ENCODE data around the gene ASTL. TPM values are rescaled to one million over a fixed set of nuclear protein-coding genes. Genes with fewer than 3 reads are reported as not detected.

ASTL gene
- total and polyA plus RNA-seq, 2 donors (not counting 3 experiments of a cell fraction or from before 2014, with no cell fraction given) = not detected

GRCh38 chr2:96139181-96139758, 968 bp upstream of the ASTL start:
- Histone ChIP-seq H3K4me3 (replicated peaks in 1 of 3; ENCODE audit: insufficient read depth in 1 of 3, low read depth in 1 of 3, low read length in 3 of 3) (no peak overlapping the region), H3K9me1 (replicated peaks; ENCODE audit: control insufficient read depth, extremely low read depth, insufficient read depth, low read length) (no peaks in the 10 kb centered on the region), H2AFZ (ENCODE audit: low read depth, low read length) (no peak overlapping the region), H4K20me1 (replicated peaks; ENCODE audit: control insufficient read depth, extremely low read depth, insufficient read depth, low read length) (no peaks in the 10 kb centered on the region), H3K79me2 (ENCODE audit: control insufficient read depth, insufficient read depth, low read length) (no peaks in the 10 kb centered on the region), H3K27ac (ENCODE audit: insufficient read depth, low read depth, low read length) (no peak overlapping the region), H3K4me2 (ENCODE audit: insufficient read depth, low read length) (no peak overlapping the region), H3K27me3 (ENCODE audit: control insufficient read depth in 2 of 2, insufficient read depth in 2 of 2, low read length in 2 of 2) (peaks cover 0 to 3% of the 10 kb centered on the region in 2 experiments), H3K36me3 (ENCODE audit: control insufficient read depth in 2 of 2, extremely low read depth in 1 of 2, insufficient read depth in 2 of 2, low read length in 2 of 2) (no peaks in the 10 kb centered on the region), H3K9ac (replicated peaks; ENCODE audit: extremely low read depth, insufficient read depth, low read length) (no peak overlapping the region), H3K9me3 (replicated peaks; ENCODE audit: control insufficient read depth, insufficient read depth, low read length) (no peaks in the 10 kb centered on the region), H3K4me1 (ENCODE audit: control insufficient read depth, extremely low read depth, insufficient read depth, low read length) (no peaks in the 10 kb centered on the region)
- dilution Hi-C loops (cut with MboI; ENCODE audit: extremely low pct_ligation_motif_present, low sequenced_read_pairs) (no loop called here), intact Hi-C loops (cut with micrococcal nuclease) (loop anchor here (2.0 kb wide), 1 partner anchor 370 kb away; no protein-coding TSS in a partner anchor)
- CTCF ChIA-PET = interaction anchor here (0.6 to 6.0 kb wide), 15 partner anchors 8 to 371 kb away, joined by 3 to 208 read pairs (median 4); partner anchors contain the start of genes CIAO1, ITPRIPL1 and TMEM127
- POLR2A ChIA-PET = no interaction called here
- TF ChIP-seq JUN (IDR thresholded peaks at IDR 0.05; ENCODE audit: borderline replicate concordance, insufficient read depth, insufficient read length, low read depth) (no peak), MYC (IDR thresholded peaks at IDR 0.05; ENCODE audit: low read depth, low read length) (no peak), POLR2A (IDR thresholded peaks at IDR 0.05; ENCODE audit: low read depth, low read length) (no peak), GATA2 (IDR thresholded peaks at IDR 0.05; ENCODE audit: insufficient read depth, insufficient read length, low read depth, low read length) (no peak), EZH2 (IDR thresholded peaks at IDR 0.05; ENCODE audit: borderline replicate concordance, low read depth, low read length, severe bottlenecking) (no peak), CTCF (IDR thresholded peaks at IDR 0.05; ENCODE audit: extremely low read depth in 1 of 2, insufficient read depth in 1 of 2, low read depth in 1 of 2, low read length in 2 of 2) (no peak), POLR2AphosphoS5 (IDR thresholded peaks at IDR 0.05; ENCODE audit: insufficient read depth, low read depth, low read length) (no peak), MAX (IDR thresholded peaks at IDR 0.05; ENCODE audit: insufficient read depth, insufficient read length) (no peak), FOS (IDR thresholded peaks at IDR 0.05; ENCODE audit: borderline replicate concordance, insufficient read depth, low read length) (no peak)
- DNase-seq (ENCODE audit: low read depth, low spot score) (no peak), FAIRE-seq (no peak)
- BruUV-seq (replicated peaks) = no TSS peak

All from endothelial cell of umbilical vein (primary cell).